ENCODE measurements around the gene CACNA1C.
"Not testable (repeated sequence)": the region's sequence is repeated elsewhere in the genome, so short reads cannot be mapped to it uniquely, and the experiment has no call there.

The CACNA1C gene

DNA sequence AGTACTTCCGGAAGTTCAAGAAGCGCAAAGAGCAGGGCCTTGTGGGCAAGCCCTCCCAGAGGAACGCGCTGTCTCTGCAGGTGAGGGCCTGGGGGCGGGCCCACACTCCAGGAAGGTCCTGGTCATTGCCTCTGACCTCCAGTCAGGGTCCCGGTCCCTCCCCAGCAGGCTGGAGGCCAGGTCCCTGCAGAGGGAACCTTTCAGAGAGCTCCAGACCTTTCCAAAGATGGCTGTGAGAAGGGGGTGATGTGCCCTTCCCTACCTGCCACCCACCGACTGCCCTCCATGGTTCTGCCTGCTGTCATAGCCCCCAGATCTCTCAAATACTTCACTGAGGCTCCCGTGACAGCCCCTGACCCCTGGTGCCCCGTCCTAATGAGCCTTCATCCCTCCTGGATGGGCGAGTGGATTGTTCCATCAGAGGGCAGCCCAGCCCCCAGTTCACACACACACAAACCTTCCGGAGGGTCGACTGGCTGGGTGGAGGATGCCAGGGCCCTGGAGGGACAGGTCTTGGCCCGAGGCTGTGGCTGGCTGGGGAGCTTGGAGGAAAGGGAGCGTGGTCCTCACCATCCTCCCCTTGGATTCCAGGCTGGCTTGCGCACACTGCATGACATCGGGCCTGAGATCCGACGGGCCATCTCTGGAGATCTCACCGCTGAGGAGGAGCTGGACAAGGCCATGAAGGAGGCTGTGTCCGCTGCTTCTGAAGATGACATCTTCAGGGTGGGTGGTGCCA is 624.5 kb downstream of the CACNA1C start:
- no peak for DNase-seq (ENCODE audit: low spot score)

DNA sequence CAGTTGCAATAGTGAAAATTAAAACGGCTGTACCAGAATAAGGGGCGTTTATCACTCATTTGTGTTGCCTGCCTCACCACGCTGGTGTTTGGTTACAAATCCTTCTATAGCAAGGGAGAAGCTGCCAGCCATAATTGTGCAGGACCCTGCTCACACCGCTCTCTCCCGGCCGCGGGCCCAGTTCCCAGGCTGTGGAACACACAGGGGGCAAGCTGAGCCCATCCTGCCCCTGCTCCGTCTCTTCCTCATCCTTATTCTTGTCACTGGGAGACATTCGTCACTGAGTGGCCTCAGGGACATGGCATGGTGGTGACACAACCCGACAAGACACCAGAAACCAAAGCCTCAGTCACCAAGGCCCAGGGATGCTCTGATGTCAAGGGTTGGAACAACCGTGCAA is 625.6 kb downstream of the CACNA1C start:
- no peak for DNase-seq (ENCODE audit: low spot score)

DNA sequence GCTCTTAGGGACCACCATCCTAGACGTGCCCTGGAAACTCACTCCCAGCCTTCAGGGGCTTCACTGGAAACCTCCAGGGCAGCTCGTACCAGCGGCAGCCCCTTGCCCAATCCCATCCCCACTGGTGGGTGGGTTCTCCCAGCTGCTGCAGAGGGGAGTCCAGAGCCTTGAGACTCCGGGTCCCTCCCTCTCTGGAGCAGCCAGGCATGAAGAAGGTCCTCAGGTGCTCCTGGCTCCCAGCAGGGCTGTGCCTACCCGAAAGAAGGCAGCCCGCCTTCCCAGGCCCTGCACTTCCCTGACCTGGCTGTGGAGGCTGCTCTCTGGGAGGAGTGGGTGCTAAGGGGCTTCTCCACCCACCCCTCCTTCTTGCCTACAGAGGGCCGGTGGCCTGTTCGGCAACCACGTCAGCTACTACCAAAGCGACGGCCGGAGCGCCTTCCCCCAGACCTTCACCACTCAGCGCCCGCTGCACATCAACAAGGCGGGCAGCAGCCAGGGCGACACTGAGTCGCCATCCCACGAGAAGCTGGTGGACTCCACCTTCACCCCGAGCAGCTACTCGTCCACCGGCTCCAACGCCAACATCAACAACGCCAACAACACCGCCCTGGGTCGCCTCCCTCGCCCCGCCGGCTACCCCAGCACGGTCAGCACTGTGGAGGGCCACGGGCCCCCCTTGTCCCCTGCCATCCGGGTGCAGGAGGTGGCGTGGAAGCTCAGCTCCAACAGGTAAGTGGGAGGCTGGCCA is 626.5 kb downstream of the CACNA1C start:
- DNase-seq (ENCODE audit: low spot score) = no peak

DNA sequence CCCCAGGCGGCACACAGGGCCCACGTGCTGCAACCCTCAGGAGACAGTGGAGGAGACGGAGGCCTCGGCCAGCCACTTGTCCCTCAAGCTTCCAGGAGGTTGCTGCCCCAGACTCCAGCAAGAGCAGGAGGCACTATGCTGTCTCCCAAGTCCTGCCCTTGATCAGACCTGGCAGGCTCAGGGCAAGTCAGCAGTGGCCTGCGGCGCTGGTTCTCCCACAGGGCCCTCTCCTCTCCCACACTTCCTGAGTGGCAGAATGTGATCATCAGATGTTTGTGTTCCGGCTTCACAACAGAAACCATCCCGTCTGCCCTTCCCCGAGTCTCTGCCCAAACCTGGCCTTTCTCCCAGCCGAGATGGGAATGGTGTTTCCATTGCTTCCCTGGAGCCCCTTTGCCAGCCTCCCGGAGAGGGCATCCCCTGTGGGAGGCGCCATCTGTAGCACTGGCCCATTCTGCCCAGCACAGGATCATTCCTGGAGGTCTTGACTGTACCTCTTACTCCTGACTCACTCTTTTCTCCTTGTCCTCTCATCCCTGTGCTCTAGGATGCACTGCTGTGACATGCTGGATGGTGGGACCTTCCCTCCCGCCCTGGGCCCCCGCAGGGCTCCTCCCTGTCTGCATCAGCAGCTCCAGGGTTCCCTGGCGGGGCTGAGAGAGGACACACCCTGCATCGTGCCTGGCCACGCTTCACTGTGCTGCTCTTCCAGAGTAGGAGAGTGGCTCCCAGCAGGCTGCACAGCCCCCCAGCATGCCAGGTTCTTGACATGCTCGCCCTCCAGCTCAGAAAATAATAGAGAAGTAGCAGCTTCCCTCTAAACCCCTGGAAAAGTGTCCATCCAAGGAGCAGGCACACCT is 627.3 kb downstream of the CACNA1C start:
- DNase-seq (ENCODE audit: low spot score) = no peak

DNA sequence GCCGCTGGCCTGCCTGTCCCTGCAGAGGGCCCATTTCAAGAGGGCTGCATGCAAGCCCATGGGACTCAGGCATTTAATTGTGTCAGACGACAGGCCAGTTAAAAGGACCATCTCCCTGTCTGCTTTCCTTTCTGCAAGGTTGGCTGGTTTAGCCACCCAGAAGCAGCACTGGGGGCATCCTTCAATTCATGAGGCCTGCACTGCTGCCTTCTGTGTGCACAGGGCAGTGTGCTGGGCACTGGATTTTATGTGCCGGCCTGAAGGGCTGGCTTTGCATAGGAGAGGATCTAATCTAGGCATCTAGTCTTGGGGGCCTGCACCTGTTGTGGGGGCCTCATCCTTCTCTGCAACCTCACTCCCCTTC is 627.9 kb downstream of the CACNA1C start:
- DNase-seq (ENCODE audit: low spot score) = no peak

DNA sequence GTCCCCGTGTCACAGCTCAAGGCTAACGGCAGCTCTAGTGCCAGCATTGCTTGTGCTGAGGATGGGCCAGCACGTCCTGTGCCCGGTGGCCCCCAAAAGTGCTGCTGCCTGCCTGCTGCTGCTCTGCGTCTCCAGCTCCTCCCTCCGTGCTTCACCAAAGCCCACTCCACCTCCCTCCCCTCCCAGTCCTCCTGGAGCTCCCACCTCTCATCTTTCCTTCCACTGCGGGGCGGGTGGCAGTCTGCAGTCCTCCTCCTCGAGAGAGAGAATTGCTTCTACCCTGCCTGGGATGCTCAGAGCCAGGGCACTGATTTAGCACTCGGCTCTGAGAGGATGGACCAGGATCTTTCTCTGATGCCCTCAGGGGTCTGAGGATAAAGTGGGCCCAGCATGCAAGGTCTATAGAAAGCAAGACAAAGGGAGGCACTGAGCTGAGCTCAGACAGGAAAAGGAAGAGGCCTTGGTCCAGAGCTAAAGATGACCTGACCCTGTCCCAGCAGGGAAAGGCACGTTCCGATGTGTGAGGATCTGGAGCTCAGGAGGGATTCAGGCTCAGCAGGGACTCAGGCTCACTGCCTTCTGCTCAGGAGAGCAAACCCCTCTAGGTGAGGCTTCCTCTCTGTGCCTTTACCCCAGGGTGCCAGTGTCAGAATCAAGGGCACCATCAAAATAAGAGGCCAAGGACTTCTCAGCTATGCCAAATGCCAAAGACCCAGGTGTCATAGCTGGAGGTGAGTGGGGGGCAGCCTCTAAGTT is 628.8 kb downstream of the CACNA1C start:
- no peak for DNase-seq (ENCODE audit: low spot score)

DNA sequence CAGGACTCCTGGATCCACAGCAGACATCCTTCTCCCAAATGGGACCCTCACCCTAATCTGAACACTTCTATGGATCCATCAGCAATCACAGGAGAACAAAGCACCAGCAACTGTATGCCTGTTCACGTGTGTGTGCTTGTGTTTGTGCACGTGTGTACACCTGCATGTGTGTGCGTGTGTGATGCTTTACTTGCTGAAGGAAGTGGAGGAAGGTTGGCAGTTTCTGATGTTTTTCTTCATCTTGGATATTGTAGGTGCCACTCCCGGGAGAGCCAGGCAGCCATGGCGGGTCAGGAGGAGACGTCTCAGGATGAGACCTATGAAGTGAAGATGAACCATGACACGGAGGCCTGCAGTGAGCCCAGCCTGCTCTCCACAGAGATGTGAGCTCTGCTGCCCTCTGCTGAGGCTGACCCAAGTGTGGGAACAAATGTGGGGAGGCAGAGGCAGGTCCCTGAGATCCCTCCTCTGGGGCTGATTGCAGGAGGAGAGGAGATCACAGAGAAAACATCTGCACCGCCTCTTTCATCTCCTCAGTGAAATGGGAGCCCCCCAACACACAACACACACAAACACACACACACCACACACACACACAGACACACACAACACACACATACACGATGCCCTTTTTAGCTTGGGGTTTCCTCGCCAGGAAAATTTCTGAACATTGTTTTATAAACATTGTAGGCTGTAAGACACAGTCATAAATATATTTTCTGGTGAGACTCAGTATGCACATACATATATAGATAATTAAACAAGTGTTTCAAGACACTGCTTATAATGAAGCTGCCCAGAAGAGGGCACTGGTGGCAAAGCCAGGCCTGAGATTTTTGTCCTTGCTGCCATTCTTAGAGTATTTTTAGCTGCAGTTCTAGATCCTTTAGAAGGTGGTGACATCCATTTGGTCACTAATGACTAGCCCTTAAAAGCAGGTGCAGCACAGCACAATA is 629.8 kb downstream of the CACNA1C start:
- peak; percentile 78 for DNase-seq (ENCODE audit: low spot score)

DNA sequence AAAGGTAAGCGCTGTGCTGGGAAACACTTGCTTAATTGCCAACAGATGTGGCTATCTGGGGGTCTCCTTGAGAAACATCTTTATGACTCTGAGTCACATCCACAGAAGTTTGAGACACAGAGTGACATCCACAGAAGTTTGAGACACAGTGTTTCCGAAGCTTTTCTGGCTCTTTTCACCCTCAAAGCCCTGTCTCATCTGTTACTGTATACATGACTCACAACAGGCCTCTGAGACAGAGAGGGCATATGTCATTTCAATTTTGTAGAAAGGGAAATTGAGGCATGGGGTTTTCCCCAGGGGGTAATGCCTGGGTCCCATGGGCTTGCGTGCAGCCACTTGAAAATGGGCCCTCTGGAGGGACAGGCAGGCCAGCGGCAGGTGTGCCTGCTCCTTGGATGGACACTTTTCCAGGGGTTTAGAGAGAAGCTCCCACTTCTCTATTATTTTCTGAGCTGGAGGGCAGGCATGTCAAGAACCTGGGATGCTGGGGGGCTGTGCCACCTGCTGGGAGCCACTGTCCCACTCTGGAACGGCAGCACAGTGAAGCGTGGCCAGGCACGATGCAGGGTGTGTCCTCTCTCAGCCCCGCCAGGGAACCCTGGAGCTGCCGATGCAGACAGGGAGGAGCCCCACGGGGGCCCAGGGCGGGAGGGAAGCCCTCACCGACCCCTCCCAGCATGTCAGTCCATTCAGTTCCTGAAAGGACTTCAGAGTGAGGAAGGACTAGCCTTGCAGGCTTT is 630.7 kb downstream of the CACNA1C start:
- no peak for DNase-seq (ENCODE audit: low spot score)

DNA sequence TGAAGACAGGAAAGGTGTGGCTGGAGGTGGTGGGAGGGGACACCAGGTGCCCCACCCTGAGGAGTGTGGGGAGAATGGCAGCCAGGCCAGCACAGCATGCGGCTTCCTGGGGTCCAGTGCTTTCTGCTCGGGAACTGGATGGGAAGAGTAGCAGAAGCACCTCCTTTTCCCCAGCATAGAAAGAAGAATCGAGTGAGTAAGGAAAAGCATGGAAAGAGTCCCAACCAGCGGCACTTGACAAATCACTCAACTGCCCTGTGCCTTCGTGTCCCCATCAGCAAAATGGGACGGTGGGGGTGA is 631.2 kb downstream of the CACNA1C start:
- not testable (repeated sequence) for DNase-seq (ENCODE audit: low spot score)

DNA sequence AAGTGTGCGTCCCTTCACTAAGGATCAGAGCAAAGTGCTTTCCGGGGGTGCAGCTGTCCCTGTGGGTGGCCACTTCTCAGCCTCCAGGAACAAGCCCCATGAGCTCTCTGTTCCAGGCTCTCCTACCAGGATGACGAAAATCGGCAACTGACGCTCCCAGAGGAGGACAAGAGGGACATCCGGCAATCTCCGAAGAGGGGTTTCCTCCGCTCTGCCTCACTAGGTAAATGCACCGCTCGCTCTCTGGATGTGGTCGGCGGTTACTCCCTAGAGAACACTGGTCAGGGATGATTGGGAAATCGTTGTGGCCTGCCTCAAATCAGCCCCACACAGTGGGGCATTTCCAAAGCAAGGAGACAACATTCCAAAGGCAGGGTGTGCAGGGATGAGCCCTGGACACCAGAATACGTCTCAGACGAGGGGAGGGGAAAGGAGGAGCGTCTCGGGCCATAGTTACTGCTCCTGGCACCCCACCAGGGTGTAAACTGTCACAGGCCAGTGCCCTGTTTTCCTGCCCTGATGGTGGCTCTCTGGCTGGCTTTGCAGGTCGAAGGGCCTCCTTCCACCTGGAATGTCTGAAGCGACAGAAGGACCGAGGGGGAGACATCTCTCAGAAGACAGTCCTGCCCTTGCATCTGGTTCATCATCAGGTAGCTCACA is 633.0 kb downstream of the CACNA1C start:
- DNase-seq (ENCODE audit: low spot score) = not testable (repeated sequence)

DNA sequence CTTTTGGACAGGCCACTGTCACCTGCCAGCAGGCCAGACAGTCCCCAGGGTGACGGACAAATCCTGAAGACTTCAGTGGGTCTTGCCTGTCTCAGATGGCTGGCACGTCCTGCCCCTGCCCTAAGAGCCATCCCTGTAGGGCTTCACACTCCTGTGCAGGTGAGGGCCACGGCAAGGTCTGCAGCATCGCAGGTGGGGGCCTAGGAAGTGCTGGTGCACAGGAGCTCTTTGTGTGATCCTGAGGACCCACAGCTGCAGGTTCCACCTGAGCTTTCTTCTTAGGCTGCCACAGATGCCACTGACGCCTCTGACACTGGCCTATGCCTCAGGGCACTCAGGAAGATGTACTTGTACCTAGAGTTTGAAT is 633.5 kb downstream of the CACNA1C start:
- no peak for DNase-seq (ENCODE audit: low spot score)

DNA sequence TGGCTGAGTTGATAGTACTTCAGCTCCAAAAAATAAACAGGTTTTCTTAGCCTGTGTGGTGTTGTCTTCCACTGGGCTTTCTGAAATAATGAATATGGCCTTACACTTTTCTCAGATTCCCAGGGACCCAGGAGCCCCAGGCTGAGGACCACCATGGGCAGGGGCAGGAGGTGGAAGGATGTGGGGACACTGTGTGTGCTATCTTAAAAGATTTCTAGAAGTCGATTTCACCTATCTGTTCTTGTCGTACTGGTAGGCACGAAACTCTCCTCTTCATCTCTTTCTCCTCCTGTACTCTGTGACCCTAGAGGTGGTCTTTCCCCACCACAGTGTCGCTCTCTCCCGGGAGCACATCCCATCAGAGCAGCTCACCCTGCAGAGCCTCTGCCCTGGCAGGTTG is 634.3 kb downstream of the CACNA1C start:
- no peak for DNase-seq (ENCODE audit: low spot score)

DNA sequence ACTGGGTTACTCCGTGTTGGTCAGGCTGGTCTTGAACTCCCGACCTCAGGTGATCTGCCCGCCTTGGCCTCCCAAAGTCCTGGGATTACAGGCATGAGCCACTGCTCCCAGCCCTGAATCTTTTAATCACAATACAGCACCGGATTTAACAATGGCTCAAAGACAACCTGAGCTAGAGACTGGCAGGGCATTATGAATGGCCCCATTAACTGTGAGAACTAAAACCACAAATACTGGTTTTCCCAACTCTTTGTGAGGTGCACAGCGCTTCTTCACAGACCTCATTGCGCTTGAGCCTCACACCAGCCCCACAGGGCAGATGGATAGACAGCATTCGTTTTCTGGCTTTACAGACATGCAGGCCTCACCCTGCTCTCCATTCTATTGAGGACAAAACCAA is 634.9 kb downstream of the CACNA1C start:
- DNase-seq (ENCODE audit: low spot score) = no peak

DNA sequence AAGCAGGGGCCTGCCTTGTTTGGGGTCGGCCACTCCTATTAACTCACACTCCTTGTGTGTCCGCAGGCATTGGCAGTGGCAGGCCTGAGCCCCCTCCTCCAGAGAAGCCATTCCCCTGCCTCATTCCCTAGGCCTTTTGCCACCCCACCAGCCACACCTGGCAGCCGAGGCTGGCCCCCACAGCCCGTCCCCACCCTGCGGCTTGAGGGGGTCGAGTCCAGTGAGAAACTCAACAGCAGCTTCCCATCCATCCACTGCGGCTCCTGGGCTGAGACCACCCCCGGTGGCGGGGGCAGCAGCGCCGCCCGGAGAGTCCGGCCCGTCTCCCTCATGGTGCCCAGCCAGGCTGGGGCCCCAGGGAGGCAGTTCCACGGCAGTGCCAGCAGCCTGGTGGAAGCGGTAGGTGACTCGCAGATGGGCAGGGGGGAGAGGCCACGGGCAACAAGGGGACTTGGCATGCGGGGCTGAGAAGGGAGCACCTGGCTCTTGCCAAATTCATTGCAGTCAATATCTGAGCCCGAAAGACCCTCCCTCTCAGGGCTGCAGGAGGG is 635.7 kb downstream of the CACNA1C start:
- no peak for DNase-seq (ENCODE audit: low spot score)

DNA sequence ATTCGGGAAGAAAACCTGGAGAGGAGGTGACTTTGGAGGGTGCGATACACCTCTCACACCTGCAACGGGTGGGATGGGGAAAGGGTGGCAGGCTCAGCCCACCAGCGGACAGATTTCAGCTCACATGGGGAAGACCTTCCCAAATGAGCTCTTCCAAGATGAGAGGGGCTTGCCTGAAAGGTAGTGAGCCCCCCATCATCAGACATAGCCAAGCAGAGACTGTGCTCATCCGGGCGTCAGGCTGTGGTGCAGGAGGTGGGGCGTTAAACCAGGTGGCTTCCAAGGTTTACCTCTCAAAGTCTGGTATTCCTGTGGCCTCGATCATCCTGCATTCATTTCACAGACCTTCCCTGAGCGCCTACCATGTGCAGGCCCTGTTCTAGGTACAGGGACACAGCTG is 636.6 kb downstream of the CACNA1C start:
- no peak for DNase-seq (ENCODE audit: low spot score)

DNA sequence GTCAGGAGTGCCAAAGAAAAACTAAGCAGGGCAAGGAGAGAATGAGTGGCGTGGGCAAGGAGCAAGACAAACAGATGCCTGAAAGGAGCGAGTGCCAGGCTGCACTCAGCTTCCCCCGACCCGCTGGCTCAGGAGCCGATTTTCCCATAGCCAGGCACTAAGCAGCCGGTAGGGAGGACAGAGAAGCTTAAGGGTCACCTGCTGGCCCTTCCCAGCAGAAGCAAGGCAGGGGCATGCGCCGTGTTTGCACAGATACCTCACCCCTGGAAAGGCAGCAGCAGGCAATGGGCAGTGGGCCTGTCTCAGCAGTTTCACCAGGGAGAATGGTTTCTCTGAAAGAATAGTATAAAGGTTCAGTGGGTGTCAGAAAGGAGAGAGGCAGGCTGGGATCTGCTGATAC is 637.1 kb downstream of the CACNA1C start:
- no peak for DNase-seq (ENCODE audit: low spot score)

DNA sequence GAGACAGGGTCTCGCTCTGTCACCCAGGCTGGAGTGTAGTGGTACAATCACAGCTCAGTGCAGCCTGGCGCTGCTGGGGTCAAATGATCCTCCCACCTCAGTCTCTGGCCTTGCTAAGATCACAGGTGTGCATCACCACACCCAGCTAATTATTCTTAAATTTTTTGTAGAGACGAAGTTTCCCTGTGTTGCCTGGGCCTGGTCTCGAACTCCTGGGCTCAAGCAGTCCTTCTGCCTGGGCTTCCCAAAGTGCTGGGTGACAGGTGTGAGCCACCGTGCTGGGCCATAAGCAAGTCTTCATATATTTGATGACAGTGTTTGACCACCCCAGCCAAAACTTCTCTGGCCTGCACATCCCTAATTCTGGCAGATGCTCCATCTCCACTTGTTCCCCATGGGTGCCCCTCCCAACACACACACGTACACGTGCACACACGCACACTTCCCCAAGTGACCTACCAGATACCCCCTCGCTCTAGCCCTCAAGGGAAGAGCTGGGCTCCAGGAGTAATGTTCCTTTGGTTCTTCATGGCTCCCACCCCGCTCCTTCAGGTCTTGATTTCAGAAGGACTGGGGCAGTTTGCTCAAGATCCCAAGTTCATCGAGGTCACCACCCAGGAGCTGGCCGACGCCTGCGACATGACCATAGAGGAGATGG is 637.7 kb downstream of the CACNA1C start:
- DNase-seq (ENCODE audit: low spot score) = no peak

DNA sequence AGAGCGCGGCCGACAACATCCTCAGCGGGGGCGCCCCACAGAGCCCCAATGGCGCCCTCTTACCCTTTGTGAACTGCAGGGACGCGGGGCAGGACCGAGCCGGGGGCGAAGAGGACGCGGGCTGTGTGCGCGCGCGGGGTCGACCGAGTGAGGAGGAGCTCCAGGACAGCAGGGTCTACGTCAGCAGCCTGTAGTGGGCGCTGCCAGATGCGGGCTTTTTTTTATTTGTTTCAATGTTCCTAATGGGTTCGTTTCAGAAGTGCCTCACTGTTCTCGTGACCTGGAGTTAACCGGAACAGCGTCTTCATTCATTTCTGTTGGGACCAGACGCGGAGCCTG is 638.2 kb downstream of the CACNA1C start:
- peak; percentile 71 for DNase-seq (ENCODE audit: low spot score)

Measured in NAMALWA (cell line).